HCT116 (cell line): ENCODE data around the gene RASSF6.
"Not testable (repeated sequence)": the region's sequence is repeated elsewhere in the genome, so short reads cannot be mapped to it uniquely, and the experiment has no call there.

Experiments
- EGR1 ChIP-seq: IDR thresholded peaks from 2 replicates; pipeline ENCODE4 v1.6.1; 2012; ENCODE audit warnings: low read depth
- POLR2A ChIP-seq: IDR thresholded peaks from 2 replicates; pipeline ENCODE4 v1.7.0; 2011; ENCODE audit warnings: borderline replicate concordance; ENCODE audit not compliant: insufficient read depth, insufficient read length; ENCODE audit errors: extremely low read depth
- REST ChIP-seq: IDR thresholded peaks from 2 replicates; pipeline ENCODE4 v1.6.1; 2012; ENCODE audit warnings: low read depth
- SRF ChIP-seq: IDR thresholded peaks from 2 replicates; pipeline ENCODE4 v1.6.1; 2012; ENCODE audit warnings: low read depth
- TF ChIP-seq, protein P1 (sequence below): IDR thresholded peaks from 2 replicates; pipeline ENCODE4 v1.6.1; 2011; ENCODE audit warnings: mild to moderate bottlenecking, low read length, moderate library complexity; ENCODE audit not compliant: insufficient replicate concordance; ENCODE audit errors: extremely low read depth
- TF ChIP-seq, protein P2 (sequence below), 3 experiments: fragments of 200-600 bp in 1 of 3; sonication (generic) in 1 of 3; IDR thresholded peaks in 2 of 3; conservative IDR thresholded peaks in 1 of 3; 2 replicates each; pipeline ENCODE4 v1.5.1; 2012 to 2017; ENCODE audit warnings: low read depth in 2 of 3, low read length in 2 of 3, antibody characterized with exemption in 1 of 3, borderline replicate concordance in 1 of 3, control low read depth in 1 of 3, mild to moderate bottlenecking in 1 of 3, mixed read lengths in 1 of 3, mixed run types in 1 of 3, moderate library complexity in 1 of 3; ENCODE audit not compliant: insufficient read depth in 1 of 3

- TF ChIP-seq, protein P1, sequence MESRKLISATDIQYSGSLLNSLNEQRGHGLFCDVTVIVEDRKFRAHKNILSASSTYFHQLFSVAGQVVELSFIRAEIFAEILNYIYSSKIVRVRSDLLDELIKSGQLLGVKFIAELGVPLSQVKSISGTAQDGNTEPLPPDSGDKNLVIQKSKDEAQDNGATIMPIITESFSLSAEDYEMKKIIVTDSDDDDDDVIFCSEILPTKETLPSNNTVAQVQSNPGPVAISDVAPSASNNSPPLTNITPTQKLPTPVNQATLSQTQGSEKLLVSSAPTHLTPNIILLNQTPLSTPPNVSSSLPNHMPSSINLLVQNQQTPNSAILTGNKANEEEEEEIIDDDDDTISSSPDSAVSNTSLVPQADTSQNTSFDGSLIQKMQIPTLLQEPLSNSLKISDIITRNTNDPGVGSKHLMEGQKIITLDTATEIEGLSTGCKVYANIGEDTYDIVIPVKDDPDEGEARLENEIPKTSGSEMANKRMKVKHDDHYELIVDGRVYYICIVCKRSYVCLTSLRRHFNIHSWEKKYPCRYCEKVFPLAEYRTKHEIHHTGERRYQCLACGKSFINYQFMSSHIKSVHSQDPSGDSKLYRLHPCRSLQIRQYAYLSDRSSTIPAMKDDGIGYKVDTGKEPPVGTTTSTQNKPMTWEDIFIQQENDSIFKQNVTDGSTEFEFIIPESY = not testable (repeated sequence)
- TF ChIP-seq, protein P2, sequence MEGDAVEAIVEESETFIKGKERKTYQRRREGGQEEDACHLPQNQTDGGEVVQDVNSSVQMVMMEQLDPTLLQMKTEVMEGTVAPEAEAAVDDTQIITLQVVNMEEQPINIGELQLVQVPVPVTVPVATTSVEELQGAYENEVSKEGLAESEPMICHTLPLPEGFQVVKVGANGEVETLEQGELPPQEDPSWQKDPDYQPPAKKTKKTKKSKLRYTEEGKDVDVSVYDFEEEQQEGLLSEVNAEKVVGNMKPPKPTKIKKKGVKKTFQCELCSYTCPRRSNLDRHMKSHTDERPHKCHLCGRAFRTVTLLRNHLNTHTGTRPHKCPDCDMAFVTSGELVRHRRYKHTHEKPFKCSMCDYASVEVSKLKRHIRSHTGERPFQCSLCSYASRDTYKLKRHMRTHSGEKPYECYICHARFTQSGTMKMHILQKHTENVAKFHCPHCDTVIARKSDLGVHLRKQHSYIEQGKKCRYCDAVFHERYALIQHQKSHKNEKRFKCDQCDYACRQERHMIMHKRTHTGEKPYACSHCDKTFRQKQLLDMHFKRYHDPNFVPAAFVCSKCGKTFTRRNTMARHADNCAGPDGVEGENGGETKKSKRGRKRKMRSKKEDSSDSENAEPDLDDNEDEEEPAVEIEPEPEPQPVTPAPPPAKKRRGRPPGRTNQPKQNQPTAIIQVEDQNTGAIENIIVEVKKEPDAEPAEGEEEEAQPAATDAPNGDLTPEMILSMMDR (IDR thresholded peaks at IDR 0.05 in 2 of 3, conservative IDR thresholded peaks at IDR 0.05 in 1 of 3; ENCODE audit: borderline replicate concordance in 1 of 3, insufficient read depth in 1 of 3, low read depth in 2 of 3, low read length in 2 of 3) = not testable (repeated sequence)
- not testable (repeated sequence) for TF ChIP-seq EGR1, REST, POLR2A, SRF
These were observed 69.4 kb downstream of the RASSF6 start for GRCh38 chr4:73550865-73551264.
